ENCODE results near the gene SEC16A. TPM values are rescaled to one million over a fixed set of nuclear protein-coding genes. Genes with fewer than 3 reads are reported as not detected.

SEC16A gene
- total RNA-seq, 1 experiment from 2014 or later: 56.4 TPM

GRCh38 chr9:136512651-136513071 lies 29.8 kb upstream of the SEC16A start:
- H2BK20ac ChIP-seq (ENCODE audit: low read depth, low read length, poor library complexity, severe bottlenecking): no peak overlapping the region
- H3K4ac ChIP-seq (ENCODE audit: low read depth, low read length): no peak overlapping the region
- H3K9ac ChIP-seq (ENCODE audit: extremely low read depth, insufficient read length, low read length): no peak overlapping the region
- H2BK5ac ChIP-seq (ENCODE audit: insufficient read length, low read length): no peak overlapping the region
- Mint-ChIP-seq H3K9me3 (no peaks in the 10 kb centered on the region), H3K4me3 (no peak overlapping the region), H3K27ac (no peak overlapping the region), H3K4me1 (no peaks in the 10 kb centered on the region), H3K27me3 (ENCODE audit: low read depth) (no peaks in the 10 kb centered on the region), H3K36me3 (ENCODE audit: insufficient read depth in 1 of 3, low read depth in 3 of 3) (peaks cover 4 to 61% (median 57%) of the 10 kb centered on the region in 3 experiments; a peak in 6 of 7 replicates)
- no peak overlapping the region for H3K4me2 ChIP-seq (ENCODE audit: insufficient read depth, insufficient read length, low read length)
- H3K27ac ChIP-seq (ENCODE audit: insufficient read length, low read depth, low read length): no peak overlapping the region
- H3K56ac ChIP-seq (ENCODE audit: insufficient read length, low read depth, low read length): no peak overlapping the region
- WGBS (ENCODE audit: extremely low coverage, insufficient read length, low lambda C conversion rate): no CpG with 5 or more reads among the region's 13 CpGs
- H3K23ac ChIP-seq (ENCODE audit: insufficient read length, low read depth, low read length): no peak overlapping the region
- H2BK15ac ChIP-seq (ENCODE audit: low read depth, low read length): no peak overlapping the region
- no peaks in the 10 kb centered on the region for H3K79me1 ChIP-seq (ENCODE audit: insufficient read depth, low read depth, low read length, poor library complexity, severe bottlenecking)
- H2AFZ ChIP-seq (ENCODE audit: low read length): no peak overlapping the region
- no peak overlapping the region for H4K8ac ChIP-seq (replicated peaks; ENCODE audit: insufficient read length, low read depth, low read length)
- no peaks in the 10 kb centered on the region for H3K4me1 ChIP-seq (ENCODE audit: insufficient read depth, low read length)
- no peak overlapping the region for H2BK120ac ChIP-seq (ENCODE audit: low read depth, low read length, poor library complexity, severe bottlenecking)
- no peaks in the 10 kb centered on the region for H3K27me3 ChIP-seq (ENCODE audit: insufficient read depth, low read length)
- H3K14ac ChIP-seq (ENCODE audit: insufficient read depth, low read length): no peak overlapping the region
- H4K20me1 ChIP-seq (ENCODE audit: control insufficient read depth, insufficient read depth, insufficient read length): peaks cover 3% of the 10 kb centered on the region
- H2BK12ac ChIP-seq (ENCODE audit: insufficient read length, low read depth, low read length): no peak overlapping the region
- H4K91ac ChIP-seq (ENCODE audit: insufficient read length, low read depth, low read length): no peak overlapping the region
- H3K79me2 ChIP-seq (ENCODE audit: insufficient read depth, low read length): no peaks in the 10 kb centered on the region
- no peaks in the 10 kb centered on the region for H3K23me2 ChIP-seq (ENCODE audit: insufficient read length, low read depth, low read length, poor library complexity, severe bottlenecking)
- no peak overlapping the region for H3T11ph ChIP-seq (ENCODE audit: low read length)
- no peak overlapping the region for H2AK5ac ChIP-seq (ENCODE audit: insufficient read length, low read length)
- no peak overlapping the region for H4K5ac ChIP-seq (ENCODE audit: insufficient read length, low read depth, low read length)
- TF ChIP-seq CTCF (conservative IDR thresholded peaks at IDR 0.05): no peak
- no peaks in the 10 kb centered on the region for H3K9me3 ChIP-seq (ENCODE audit: control insufficient read depth, low read depth, low read length)
- DNase-seq: peak; percentile 54
- H3K18ac ChIP-seq (ENCODE audit: insufficient read length, low read depth, low read length): no peak overlapping the region
